Fibroblast of mammary gland (primary cell): ENCODE measurements around the gene NF1.
"Not testable (repeated sequence)": the region's sequence is repeated elsewhere in the genome, so short reads cannot be mapped to it uniquely, and the experiment has no call there.

Source experiments
- DNase-seq: peaks from one replicate; pipeline ENCODE4 v3.0.0-alpha.2; 2010; ENCODE audit warnings: low read depth
- H3K4me3 ChIP-seq: 2 replicates; pipeline ENCODE4 v1.5.1; 2011; ENCODE audit warnings: low read depth, mild to moderate bottlenecking, low read length, moderate library complexity; ENCODE audit not compliant: control insufficient read depth
- CTCF ChIP-seq: conservative IDR thresholded peaks from 2 replicates; pipeline ENCODE4 v1.5.1; 2011; ENCODE audit warnings: low read depth, low read length, inconsistent platforms; ENCODE audit not compliant: control insufficient read depth, insufficient read depth

Gene NF1

GRCh38 chr17:31155208-31155810 is 60.5 kb downstream of the NF1 start:
- no peak overlapping the region for H3K4me3 ChIP-seq
- no peak for TF ChIP-seq CTCF
- DNase-seq, result peak; percentile 14

- H3K4me3 ChIP-seq, result no peak overlapping the region
- peak; percentile 59 for DNase-seq
- no peak for TF ChIP-seq CTCF
These were observed 61.5 kb downstream of the NF1 start for GRCh38 chr17:31156326-31156725.

- not testable (repeated sequence) for DNase-seq, H3K4me3 ChIP-seq
These were observed 62.1 kb downstream of the NF1 start for GRCh38 chr17:31156864-31157263.

- no peak overlapping the region for H3K4me3 ChIP-seq
- TF ChIP-seq CTCF, result no peak
- DNase-seq, result no peak
These were observed 64.1 kb downstream of the NF1 start for GRCh38 chr17:31158746-31159377.

- H3K4me3 ChIP-seq, result no peak overlapping the region
- no peak for TF ChIP-seq CTCF
- DNase-seq, result no peak
These were observed 68.5 kb downstream of the NF1 start for GRCh38 chr17:31163091-31163781.

GRCh38 chr17:31167111-31167510 is 72.3 kb downstream of the NF1 start:
- TF ChIP-seq CTCF, result no peak
- H3K4me3 ChIP-seq, result no peak overlapping the region
- no peak for DNase-seq

GRCh38 chr17:31171701-31172100 is 76.9 kb downstream of the NF1 start:
- no peak overlapping the region for H3K4me3 ChIP-seq
- TF ChIP-seq CTCF, result no peak
- DNase-seq, result no peak
